ENCODE results near the gene CC2D2B.
"Not testable (repeated sequence)": the region's sequence is repeated elsewhere in the genome, so short reads cannot be mapped to it uniquely, and the experiment has no call there.

CC2D2B gene

DNA sequence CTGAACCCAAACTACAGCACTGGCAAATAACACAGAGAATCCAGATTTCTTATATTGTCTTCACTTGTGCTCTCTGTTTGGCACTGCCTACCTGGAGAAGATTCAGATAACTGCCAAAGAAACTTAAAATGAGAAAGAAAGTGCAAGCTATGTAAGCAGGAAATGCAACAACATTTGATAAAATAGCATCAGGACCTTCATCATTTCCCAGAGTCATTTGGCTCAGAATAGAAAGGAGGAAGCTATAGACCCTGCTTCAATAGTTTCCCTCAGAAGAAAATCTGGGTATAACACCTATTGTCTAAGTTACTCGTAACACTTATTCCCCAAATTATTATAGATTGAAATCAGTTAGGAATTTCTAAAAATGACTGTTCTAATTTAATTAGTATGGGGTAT is 56.2 kb downstream of the CC2D2B start:
- TF ChIP-seq, protein P1, sequence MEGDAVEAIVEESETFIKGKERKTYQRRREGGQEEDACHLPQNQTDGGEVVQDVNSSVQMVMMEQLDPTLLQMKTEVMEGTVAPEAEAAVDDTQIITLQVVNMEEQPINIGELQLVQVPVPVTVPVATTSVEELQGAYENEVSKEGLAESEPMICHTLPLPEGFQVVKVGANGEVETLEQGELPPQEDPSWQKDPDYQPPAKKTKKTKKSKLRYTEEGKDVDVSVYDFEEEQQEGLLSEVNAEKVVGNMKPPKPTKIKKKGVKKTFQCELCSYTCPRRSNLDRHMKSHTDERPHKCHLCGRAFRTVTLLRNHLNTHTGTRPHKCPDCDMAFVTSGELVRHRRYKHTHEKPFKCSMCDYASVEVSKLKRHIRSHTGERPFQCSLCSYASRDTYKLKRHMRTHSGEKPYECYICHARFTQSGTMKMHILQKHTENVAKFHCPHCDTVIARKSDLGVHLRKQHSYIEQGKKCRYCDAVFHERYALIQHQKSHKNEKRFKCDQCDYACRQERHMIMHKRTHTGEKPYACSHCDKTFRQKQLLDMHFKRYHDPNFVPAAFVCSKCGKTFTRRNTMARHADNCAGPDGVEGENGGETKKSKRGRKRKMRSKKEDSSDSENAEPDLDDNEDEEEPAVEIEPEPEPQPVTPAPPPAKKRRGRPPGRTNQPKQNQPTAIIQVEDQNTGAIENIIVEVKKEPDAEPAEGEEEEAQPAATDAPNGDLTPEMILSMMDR (IDR thresholded peaks at IDR 0.05; ENCODE audit: low read depth, low read length): no peak
- DNase-seq (ENCODE audit: extremely low read depth, low read depth): no peak

DNA sequence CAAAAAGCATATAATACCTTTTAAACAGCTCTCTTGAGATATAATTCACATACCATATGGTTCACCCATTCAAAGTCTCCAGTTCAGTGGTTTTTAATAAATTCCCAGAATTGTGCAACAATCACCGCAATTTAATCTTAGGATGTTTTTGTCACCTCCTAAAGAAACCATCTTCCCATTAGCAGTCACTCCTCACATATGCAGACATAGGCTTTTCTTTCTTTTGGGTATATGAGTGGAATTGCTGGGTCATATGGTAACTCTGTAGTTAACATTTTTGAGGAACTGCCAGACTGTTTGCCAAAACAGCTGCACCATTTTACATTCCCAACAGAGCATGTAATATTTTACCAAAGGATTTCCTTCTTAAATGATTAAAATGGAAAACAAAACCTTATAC is 57.0 kb downstream of the CC2D2B start:
- DNase-seq (ENCODE audit: extremely low read depth, low read depth): no peak
- TF ChIP-seq, protein P1 (IDR thresholded peaks at IDR 0.05; ENCODE audit: low read depth, low read length): no peak

DNA sequence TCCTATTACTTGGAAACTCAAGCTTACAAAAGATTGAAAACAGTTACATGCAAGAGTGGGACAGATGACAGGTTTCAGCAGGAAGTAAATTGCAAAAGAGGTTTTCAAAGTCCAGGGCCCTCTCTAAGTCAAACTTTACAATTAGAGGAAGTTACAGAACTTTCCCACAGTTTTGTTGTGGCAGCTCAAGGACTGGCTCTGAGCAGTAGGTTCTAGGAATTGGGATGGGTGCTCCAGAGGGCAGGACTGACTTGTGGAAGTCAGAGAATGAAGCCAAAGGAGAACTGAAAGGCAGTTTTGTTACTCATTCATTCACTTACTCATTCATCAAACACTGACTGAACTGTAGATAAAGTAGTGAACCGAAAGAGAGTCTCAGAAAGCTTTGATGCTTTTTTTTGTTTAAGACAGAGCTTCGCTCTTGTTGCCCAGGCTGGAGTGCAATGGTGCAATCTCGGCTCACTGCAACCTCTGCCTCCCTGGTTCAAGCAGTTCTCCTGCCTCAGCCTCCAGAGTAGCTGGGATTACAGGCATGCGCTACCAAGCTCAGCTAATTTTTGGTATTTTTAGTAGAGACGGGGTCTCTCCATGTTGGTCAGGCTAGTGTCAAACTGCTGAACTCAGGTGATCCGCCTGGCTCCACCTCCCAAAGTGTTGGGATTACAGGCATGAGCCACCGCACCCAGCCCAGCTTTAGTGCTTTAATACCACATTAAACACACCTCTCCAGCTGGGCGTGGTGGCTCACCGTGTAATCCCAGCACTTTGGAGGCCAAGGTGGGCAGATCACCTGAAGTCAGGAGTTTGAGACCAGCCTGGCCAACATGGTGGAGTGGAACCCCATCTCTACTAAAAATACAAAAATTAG is 68.8 kb downstream of the CC2D2B start:
- DNase-seq (ENCODE audit: extremely low read depth, low read depth): no peak
- TF ChIP-seq, protein P1 (IDR thresholded peaks at IDR 0.05; ENCODE audit: low read depth, low read length): no peak

DNA sequence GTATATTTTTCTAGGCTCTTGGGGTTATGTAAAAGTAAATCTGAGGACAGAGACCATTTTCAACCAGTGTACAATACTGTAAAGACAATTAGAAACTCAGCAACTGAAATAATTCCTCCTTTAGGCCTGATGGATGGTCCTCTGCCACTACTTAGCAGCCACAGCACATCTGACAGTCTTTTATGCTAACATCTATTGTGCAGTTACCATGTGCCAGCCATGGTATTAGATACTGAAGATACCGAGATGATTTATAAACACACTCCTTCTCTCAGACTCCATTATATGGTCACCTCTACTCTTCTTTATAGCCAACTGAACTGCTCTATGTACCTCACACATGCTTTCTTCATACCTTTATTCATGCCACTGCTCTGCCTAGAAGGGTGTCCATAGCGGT is 74.4 kb downstream of the CC2D2B start:
- TF ChIP-seq, protein P1 (IDR thresholded peaks at IDR 0.05; ENCODE audit: low read depth, low read length): no peak
- DNase-seq (ENCODE audit: extremely low read depth, low read depth): no peak

DNA sequence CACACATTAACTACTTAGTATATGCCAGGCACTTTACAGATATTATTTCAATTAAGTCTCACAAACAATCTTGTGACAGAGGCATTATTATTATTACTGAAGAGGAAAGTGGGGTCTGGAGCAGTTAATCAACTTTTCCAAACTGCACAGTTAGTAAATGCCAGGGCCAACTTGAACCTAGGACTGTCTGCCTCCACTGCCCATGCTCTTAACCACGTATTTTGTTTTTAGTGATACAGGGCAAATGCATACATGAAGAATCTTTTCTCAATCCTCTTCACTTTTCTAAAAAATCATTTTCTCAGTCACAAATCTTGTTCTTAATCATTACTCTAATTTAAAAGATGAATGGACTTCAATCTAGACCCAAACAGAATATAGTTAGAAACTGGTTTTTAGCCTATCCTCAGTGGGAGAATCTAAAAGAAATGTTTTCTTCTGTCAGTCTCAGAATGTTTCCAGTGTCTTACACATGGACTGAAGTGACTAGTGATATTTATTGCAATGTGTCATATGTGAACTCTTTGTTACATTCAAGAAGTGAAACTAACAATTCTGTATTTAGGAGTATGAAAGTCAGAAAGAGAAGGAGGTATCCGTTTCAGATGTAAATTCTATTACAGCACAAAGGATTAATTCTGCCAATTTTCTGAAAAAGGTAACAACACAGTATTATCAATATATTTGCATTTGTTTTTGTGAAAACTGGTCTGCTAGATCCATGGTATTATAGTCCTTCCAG is 80.1 kb downstream of the CC2D2B start:
- TF ChIP-seq, protein P1 (IDR thresholded peaks at IDR 0.05; ENCODE audit: low read depth, low read length): no peak
- DNase-seq (ENCODE audit: extremely low read depth, low read depth): no peak

DNA sequence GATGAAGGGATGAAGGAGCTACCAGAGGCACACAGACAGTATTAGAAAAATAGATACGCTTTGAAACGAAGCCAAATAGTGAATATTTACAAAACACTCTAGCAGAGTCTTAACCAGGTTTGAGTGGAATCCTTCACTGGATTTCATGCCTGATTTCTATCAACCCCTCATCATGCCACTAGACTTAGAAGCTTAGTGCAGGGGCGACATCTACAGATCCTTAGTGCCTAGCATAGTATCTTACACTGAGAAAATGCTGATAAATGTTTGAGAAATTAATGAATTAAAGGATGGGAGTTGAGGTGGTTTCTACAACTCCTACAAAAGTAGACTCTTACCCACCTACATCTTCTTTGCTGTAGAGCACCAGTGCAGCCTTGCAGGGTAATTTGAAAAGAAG is 80.9 kb downstream of the CC2D2B start:
- no peak for DNase-seq (ENCODE audit: extremely low read depth, low read depth)
- TF ChIP-seq, protein P1 (IDR thresholded peaks at IDR 0.05; ENCODE audit: low read depth, low read length): no peak

DNA sequence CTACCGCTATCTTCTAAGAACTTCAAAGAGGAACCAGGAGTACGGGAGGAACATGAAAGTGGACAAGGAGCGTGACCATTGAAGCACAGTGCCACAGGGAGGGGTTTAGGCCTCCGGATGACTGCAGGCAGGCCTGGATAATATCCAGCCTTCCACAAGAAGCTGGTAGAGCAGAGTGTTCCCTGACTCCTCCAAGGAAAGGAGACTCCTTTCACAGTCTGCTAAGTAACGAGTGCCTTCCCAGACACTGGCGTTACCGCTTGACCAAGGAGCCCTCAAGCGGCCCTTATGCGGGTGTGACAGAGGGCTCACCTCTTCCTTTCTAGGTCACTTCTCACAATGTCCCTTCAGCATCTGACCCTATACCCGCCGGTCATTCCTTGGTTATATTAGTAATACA is 86.6 kb downstream of the CC2D2B start:
- not testable (repeated sequence) for DNase-seq (ENCODE audit: extremely low read depth, low read depth)

Data from AG09319 (cell line).